ENCODE results near the gene IL22.
A peak's percentile ranks its signal among the peaks of the same experiment; 100 is the strongest.

The IL22 gene

GRCh38 chr12:68247785-68248184 is 5.6 kb downstream of the IL22 start:
- DNase-seq, result no peak
- Histone ChIP-seq H3K4me1 (ENCODE audit: control extremely low read depth in 1 of 4, control insufficient read depth in 4 of 4, insufficient read depth in 4 of 4, low read length in 3 of 4) (no peaks in the 10 kb centered on the region), H3K4me3 (ENCODE audit: control insufficient read depth in 1 of 7, extremely low read depth in 1 of 7, insufficient read depth in 4 of 7, low read depth in 2 of 7, low read length in 6 of 7) (no peak overlapping the region), H3K36me3 (ENCODE audit: control insufficient read depth in 4 of 4, insufficient read depth in 4 of 4, low read length in 3 of 4) (no peaks in the 10 kb centered on the region), H3K27ac (ENCODE audit: insufficient read depth in 1 of 2, low read depth in 1 of 2, low read length in 2 of 2, poor library complexity in 1 of 2, severe bottlenecking in 2 of 2) (no peak overlapping the region), H3K9me3 (ENCODE audit: control extremely low read depth in 1 of 5, control insufficient read depth in 4 of 5, insufficient read depth in 2 of 5, low read depth in 1 of 5, low read length in 4 of 5) (no peaks in the 10 kb centered on the region), H3K27me3 (replicated peaks in 2 of 5; ENCODE audit: control insufficient read depth in 4 of 5, insufficient read depth in 5 of 5, low read length in 4 of 5) (peaks cover 0 to 3% (median 0%) of the 10 kb centered on the region in 5 experiments)
- ChIA-PET POLR2A (no interaction called here), CTCF (no interaction called here)

GRCh38 chr12:68246350-68246749 is 7.1 kb downstream of the IL22 start:
- Histone ChIP-seq H3K27me3 (replicated peaks in 2 of 5; ENCODE audit: control insufficient read depth in 4 of 5, insufficient read depth in 5 of 5, low read length in 4 of 5) (peaks cover 0 to 2% (median 0%) of the 10 kb centered on the region in 5 experiments), H3K4me3 (ENCODE audit: control insufficient read depth in 1 of 7, extremely low read depth in 1 of 7, insufficient read depth in 4 of 7, low read depth in 2 of 7, low read length in 6 of 7) (no peak overlapping the region), H3K4me1 (ENCODE audit: control extremely low read depth in 1 of 4, control insufficient read depth in 4 of 4, insufficient read depth in 4 of 4, low read length in 3 of 4) (peaks cover 0 to under 1% (median 0%) of the 10 kb centered on the region in 4 experiments), H3K36me3 (ENCODE audit: control insufficient read depth in 4 of 4, insufficient read depth in 4 of 4, low read length in 3 of 4) (no peaks in the 10 kb centered on the region), H3K27ac (ENCODE audit: insufficient read depth in 1 of 2, low read depth in 1 of 2, low read length in 2 of 2, poor library complexity in 1 of 2, severe bottlenecking in 2 of 2) (no peak overlapping the region), H3K9me3 (ENCODE audit: control extremely low read depth in 1 of 5, control insufficient read depth in 4 of 5, insufficient read depth in 2 of 5, low read depth in 1 of 5, low read length in 4 of 5) (no peaks in the 10 kb centered on the region)
- WGBS (ENCODE audit: insufficient coverage), result 94% methylated on average over 4 of the region's 6 CpGs
- ChIA-PET POLR2A (no interaction called here), CTCF (interaction anchor here (1.0 kb wide), 1 partner anchor 10 kb away, joined by 3 read pairs; no protein-coding TSS in a partner anchor)
- DNase-seq, result no peak

- Histone ChIP-seq H3K4me3 (ENCODE audit: control insufficient read depth in 1 of 7, extremely low read depth in 1 of 7, insufficient read depth in 4 of 7, low read depth in 2 of 7, low read length in 6 of 7) (no peak overlapping the region), H3K27me3 (replicated peaks in 2 of 5; ENCODE audit: control insufficient read depth in 4 of 5, insufficient read depth in 5 of 5, low read length in 4 of 5) (peaks cover 0 to 2% (median 0%) of the 10 kb centered on the region in 5 experiments), H3K9me3 (ENCODE audit: control extremely low read depth in 1 of 5, control insufficient read depth in 4 of 5, insufficient read depth in 2 of 5, low read depth in 1 of 5, low read length in 4 of 5) (no peaks in the 10 kb centered on the region), H3K27ac (ENCODE audit: insufficient read depth in 1 of 2, low read depth in 1 of 2, low read length in 2 of 2, poor library complexity in 1 of 2, severe bottlenecking in 2 of 2) (no peak overlapping the region), H3K36me3 (ENCODE audit: control insufficient read depth in 4 of 4, insufficient read depth in 4 of 4, low read length in 3 of 4) (no peaks in the 10 kb centered on the region), H3K4me1 (ENCODE audit: control extremely low read depth in 1 of 4, control insufficient read depth in 4 of 4, insufficient read depth in 4 of 4, low read length in 3 of 4) (peaks cover 0 to 7% (median 3%) of the 10 kb centered on the region in 4 experiments)
- ChIA-PET POLR2A (no interaction called here), CTCF (interaction anchor here (1.0 kb wide), 1 partner anchor 9 kb away, joined by 3 read pairs; no protein-coding TSS in a partner anchor)
- 86% methylated on average over 5 of the region's 6 CpGs for WGBS (ENCODE audit: insufficient coverage)
- no peak for DNase-seq
These were observed 8.0 kb downstream of the IL22 start for GRCh38 chr12:68245180-68246021.

GRCh38 chr12:68242777-68243176 is 10.6 kb downstream of the IL22 start:
- ChIA-PET POLR2A (no interaction called here), CTCF (no interaction called here)
- Histone ChIP-seq H3K4me1 (ENCODE audit: control extremely low read depth in 1 of 4, control insufficient read depth in 4 of 4, insufficient read depth in 4 of 4, low read length in 3 of 4) (peaks cover 0 to 7% (median 3%) of the 10 kb centered on the region in 4 experiments), H3K9me3 (ENCODE audit: control extremely low read depth in 1 of 5, control insufficient read depth in 4 of 5, insufficient read depth in 2 of 5, low read depth in 1 of 5, low read length in 4 of 5) (no peaks in the 10 kb centered on the region), H3K4me3 (ENCODE audit: control insufficient read depth in 1 of 7, extremely low read depth in 1 of 7, insufficient read depth in 4 of 7, low read depth in 2 of 7, low read length in 6 of 7) (no peak overlapping the region), H3K27me3 (replicated peaks in 2 of 5; ENCODE audit: control insufficient read depth in 4 of 5, insufficient read depth in 5 of 5, low read length in 4 of 5) (peaks cover 0 to 2% (median 0%) of the 10 kb centered on the region in 5 experiments), H3K27ac (ENCODE audit: insufficient read depth in 1 of 2, low read depth in 1 of 2, low read length in 2 of 2, poor library complexity in 1 of 2, severe bottlenecking in 2 of 2) (no peak overlapping the region), H3K36me3 (ENCODE audit: control insufficient read depth in 4 of 4, insufficient read depth in 4 of 4, low read length in 3 of 4) (no peaks in the 10 kb centered on the region)
- no peak for DNase-seq

- WGBS (ENCODE audit: insufficient coverage), result 20% methylated on average over 1 of the region's 1 CpG
These were observed 12.4 kb downstream of the IL22 start for GRCh38 chr12:68240975-68241374.

DNA sequence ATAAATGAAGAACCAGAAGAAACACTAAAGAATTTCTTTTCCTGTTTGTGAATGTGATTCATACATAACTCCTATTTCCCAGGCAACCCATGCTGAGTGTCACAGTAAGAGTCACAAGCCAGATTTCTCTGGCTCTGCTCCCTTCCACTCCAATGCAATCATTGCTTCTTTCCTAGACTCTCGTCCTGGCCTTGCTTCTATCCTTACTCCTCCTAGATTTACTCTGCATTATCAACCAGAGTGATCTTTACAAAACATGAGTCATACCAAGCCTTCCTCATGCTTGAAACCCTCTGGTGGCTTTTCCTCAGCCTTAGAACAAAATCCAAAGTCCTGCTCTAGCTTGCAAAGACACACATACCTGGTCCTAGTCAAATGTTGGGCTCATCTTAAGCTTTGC is 13.3 kb downstream of the IL22 start:
- Histone ChIP-seq H3K9me3 (ENCODE audit: control extremely low read depth in 1 of 5, control insufficient read depth in 4 of 5, insufficient read depth in 2 of 5, low read depth in 1 of 5, low read length in 4 of 5) (no peaks in the 10 kb centered on the region), H3K27me3 (replicated peaks in 2 of 5; ENCODE audit: control insufficient read depth in 4 of 5, insufficient read depth in 5 of 5, low read length in 4 of 5) (no peaks in the 10 kb centered on the region), H3K4me1 (ENCODE audit: control extremely low read depth in 1 of 4, control insufficient read depth in 4 of 4, insufficient read depth in 4 of 4, low read length in 3 of 4) (peaks cover 0 to 21% (median 8%) of the 10 kb centered on the region in 4 experiments), H3K27ac (ENCODE audit: insufficient read depth in 1 of 2, low read depth in 1 of 2, low read length in 2 of 2, poor library complexity in 1 of 2, severe bottlenecking in 2 of 2) (no peak overlapping the region), H3K4me3 (ENCODE audit: control insufficient read depth in 1 of 7, extremely low read depth in 1 of 7, insufficient read depth in 4 of 7, low read depth in 2 of 7, low read length in 6 of 7) (no peak overlapping the region), H3K36me3 (ENCODE audit: control insufficient read depth in 4 of 4, insufficient read depth in 4 of 4, low read length in 3 of 4) (no peaks in the 10 kb centered on the region)
- no peak for DNase-seq
- ChIA-PET POLR2A (no interaction called here), CTCF (interaction anchor here (1.3 kb wide), 1 partner anchor 29 kb away, joined by 3 read pairs; no protein-coding TSS in a partner anchor)
- WGBS (ENCODE audit: insufficient coverage), result 90% methylated on average over 1 of the region's 1 CpG

More at GRCh38 chr12:68240975-68241374, 12.4 kb downstream of the IL22 start:
- Histone ChIP-seq H3K9me3 (ENCODE audit: control extremely low read depth in 1 of 5, control insufficient read depth in 4 of 5, insufficient read depth in 2 of 5, low read depth in 1 of 5, low read length in 4 of 5) (no peaks in the 10 kb centered on the region), H3K4me3 (ENCODE audit: control insufficient read depth in 1 of 7, extremely low read depth in 1 of 7, insufficient read depth in 4 of 7, low read depth in 2 of 7, low read length in 6 of 7) (peak overlapping the region in 1 of 7 experiments; percentile 45), H3K27me3 (replicated peaks in 2 of 5; ENCODE audit: control insufficient read depth in 4 of 5, insufficient read depth in 5 of 5, low read length in 4 of 5) (peaks cover 0 to 2% (median 0%) of the 10 kb centered on the region in 5 experiments), H3K4me1 (ENCODE audit: control extremely low read depth in 1 of 4, control insufficient read depth in 4 of 4, insufficient read depth in 4 of 4, low read length in 3 of 4) (peaks cover 0 to 21% (median 8%) of the 10 kb centered on the region in 4 experiments), H3K36me3 (ENCODE audit: control insufficient read depth in 4 of 4, insufficient read depth in 4 of 4, low read length in 3 of 4) (no peaks in the 10 kb centered on the region), H3K27ac (ENCODE audit: insufficient read depth in 1 of 2, low read depth in 1 of 2, low read length in 2 of 2, poor library complexity in 1 of 2, severe bottlenecking in 2 of 2) (no peak overlapping the region)
- CTCF ChIA-PET, result interaction anchor here (1.0 to 1.3 kb wide), 2 partner anchors 18 to 43 kb away, joined by 3 read pairs; no protein-coding TSS in a partner anchor
- POLR2A ChIA-PET, result no interaction called here
- DNase-seq, result peak; percentile 24 to 66 (median 60)

DNA sequence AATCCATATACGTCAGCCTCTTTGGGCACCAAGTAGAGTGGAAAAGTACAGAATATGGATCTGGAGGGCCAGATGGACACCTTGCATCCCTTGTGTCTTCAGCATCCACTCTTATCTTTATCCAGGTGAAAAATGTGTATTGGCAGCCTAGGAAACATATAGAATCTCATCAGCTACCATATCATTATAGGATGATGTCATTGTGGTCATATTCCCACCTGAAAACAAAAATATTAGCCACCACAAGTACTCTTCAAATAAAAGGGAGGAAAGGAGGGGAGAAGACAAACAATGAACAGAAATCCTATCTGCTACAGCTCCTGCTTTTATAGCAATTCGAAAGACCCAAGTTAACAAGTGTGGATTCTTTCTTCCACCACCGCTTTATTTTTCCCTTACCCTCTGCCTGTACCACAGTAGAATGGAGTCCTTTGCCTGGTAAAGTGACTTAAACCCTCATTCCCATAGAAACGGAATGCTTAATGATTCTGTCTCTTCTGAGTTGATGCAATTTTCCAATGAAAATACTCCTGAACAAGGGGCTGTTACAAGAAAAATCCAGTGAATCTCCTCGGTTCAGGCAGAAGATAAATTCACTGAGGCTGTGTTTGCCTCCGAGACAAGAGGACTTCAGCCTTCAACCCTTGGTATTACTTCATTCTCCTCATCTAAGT is 14.0 kb downstream of the IL22 start:
- ChIA-PET POLR2A (no interaction called here), CTCF (interaction anchor here (1.3 kb wide), 1 partner anchor 30 kb away, joined by 3 read pairs; no protein-coding TSS in a partner anchor)
- H3K27me3 ChIP-seq (replicated peaks in 2 of 5; ENCODE audit: control insufficient read depth in 4 of 5, insufficient read depth in 5 of 5, low read length in 4 of 5), result no peaks in the 10 kb centered on the region
- no peaks in the 10 kb centered on the region for H3K36me3 ChIP-seq (ENCODE audit: control insufficient read depth in 4 of 4, insufficient read depth in 4 of 4, low read length in 3 of 4)
- WGBS (ENCODE audit: insufficient coverage), result 98% methylated on average over 6 of the region's 6 CpGs
- DNase-seq, result no peak
- H3K9me3 ChIP-seq (ENCODE audit: control extremely low read depth in 1 of 5, control insufficient read depth in 4 of 5, insufficient read depth in 2 of 5, low read depth in 1 of 5, low read length in 4 of 5), result no peaks in the 10 kb centered on the region
- H3K4me3 ChIP-seq (ENCODE audit: control insufficient read depth in 1 of 7, extremely low read depth in 1 of 7, insufficient read depth in 4 of 7, low read depth in 2 of 7, low read length in 6 of 7), result no peak overlapping the region
- peaks cover 0 to 21% (median 8%) of the 10 kb centered on the region in 4 experiments for H3K4me1 ChIP-seq (ENCODE audit: control extremely low read depth in 1 of 4, control insufficient read depth in 4 of 4, insufficient read depth in 4 of 4, low read length in 3 of 4)
- no peak overlapping the region for H3K27ac ChIP-seq (ENCODE audit: insufficient read depth in 1 of 2, low read depth in 1 of 2, low read length in 2 of 2, poor library complexity in 1 of 2, severe bottlenecking in 2 of 2)

All from common myeloid progenitor, CD34-positive (primary cell).